ENCODE data around the gene CYP2S1. TPM values are rescaled to one million over a fixed set of nuclear protein-coding genes. Genes with fewer than 3 reads are reported as not detected.
A peak's percentile ranks its signal among the peaks of the same experiment; 100 is the strongest.

CYP2S1 gene
- total RNA-seq, 4 donors from 2014 or later: 1.1 to 2.1 (median 1.2) TPM; not detected in 1

DNA sequence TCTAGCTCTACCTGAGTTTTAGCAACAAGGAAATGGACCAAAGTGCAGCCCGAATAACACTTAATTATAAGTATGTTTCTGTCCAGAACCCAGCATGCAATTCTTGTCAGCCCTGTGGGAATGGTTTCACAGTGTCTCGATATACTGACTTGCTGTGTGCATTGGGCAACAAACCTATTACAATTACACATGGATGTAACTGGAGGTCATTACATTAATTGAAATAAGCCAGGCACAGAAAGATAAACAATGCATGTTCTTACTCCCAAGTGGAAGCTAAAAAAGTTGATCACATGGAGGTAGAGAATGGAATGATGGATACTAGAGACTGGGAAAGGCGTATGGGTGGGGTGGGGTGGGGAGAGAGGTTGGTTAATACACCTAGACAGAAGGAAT lies 5.1 kb upstream of the CYP2S1 start:
- Histone ChIP-seq H3K9me3 (no peaks in the 10 kb centered on the region), H3K4me3 (no peak overlapping the region), H3K4me1 (peaks cover 0 to 7% (median 1%) of the 10 kb centered on the region in 3 donors), H3K27me3 (peaks cover 68% of the 10 kb centered on the region), H3K36me3 (no peaks in the 10 kb centered on the region), H3K27ac (no peak overlapping the region)
- ATAC-seq: no peak
- TF ChIP-seq POLR2AphosphoS5 (IDR thresholded peaks at IDR 0.05) (no peak), POLR2A (IDR thresholded peaks at IDR 0.05) (no peak), EP300 (IDR thresholded peaks at IDR 0.05) (no peak)
- TF ChIP-seq, protein P1, sequence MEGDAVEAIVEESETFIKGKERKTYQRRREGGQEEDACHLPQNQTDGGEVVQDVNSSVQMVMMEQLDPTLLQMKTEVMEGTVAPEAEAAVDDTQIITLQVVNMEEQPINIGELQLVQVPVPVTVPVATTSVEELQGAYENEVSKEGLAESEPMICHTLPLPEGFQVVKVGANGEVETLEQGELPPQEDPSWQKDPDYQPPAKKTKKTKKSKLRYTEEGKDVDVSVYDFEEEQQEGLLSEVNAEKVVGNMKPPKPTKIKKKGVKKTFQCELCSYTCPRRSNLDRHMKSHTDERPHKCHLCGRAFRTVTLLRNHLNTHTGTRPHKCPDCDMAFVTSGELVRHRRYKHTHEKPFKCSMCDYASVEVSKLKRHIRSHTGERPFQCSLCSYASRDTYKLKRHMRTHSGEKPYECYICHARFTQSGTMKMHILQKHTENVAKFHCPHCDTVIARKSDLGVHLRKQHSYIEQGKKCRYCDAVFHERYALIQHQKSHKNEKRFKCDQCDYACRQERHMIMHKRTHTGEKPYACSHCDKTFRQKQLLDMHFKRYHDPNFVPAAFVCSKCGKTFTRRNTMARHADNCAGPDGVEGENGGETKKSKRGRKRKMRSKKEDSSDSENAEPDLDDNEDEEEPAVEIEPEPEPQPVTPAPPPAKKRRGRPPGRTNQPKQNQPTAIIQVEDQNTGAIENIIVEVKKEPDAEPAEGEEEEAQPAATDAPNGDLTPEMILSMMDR (IDR thresholded peaks at IDR 0.05): no peak
- 45 to 60% methylated on average over 2 of the region's 3 CpGs for WGBS, 2 donors (ENCODE audit: low coverage in 1 of 2)

DNA sequence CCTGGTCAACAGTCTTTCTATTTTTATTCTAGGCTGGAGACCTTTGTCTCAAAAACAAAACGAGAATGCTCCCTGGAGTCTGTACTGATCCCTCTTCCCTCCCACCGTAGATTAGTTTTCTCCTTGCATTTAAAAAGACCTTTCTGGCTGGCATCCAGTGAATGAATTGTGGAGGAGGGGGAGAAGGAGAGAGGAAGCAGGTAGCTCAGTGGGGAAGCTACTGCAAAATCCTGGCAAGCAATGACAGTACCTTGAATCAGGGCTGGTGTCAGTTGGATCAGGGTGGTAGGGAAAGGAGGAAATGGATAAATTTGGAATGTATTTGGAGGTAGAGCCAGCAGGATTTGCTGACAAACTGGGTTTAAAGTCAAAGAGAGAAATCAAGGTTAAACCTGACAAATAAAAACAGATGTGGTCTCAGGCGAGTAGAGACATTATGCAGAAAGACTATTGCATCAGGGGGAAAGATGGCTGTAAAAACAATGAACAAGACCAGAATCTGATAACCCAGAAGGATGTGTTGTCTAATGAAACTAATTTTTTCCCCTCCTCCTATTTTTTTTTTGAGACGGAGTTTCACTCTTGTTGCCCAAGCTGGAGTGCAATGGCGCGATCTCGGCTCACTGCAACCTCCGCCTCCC lies 3.5 kb upstream of the CYP2S1 start:
- no peak for ATAC-seq
- Histone ChIP-seq H3K4me1 (peaks cover 0 to 12% (median 5%) of the 10 kb centered on the region in 3 donors), H3K27me3 (peaks cover 83% of the 10 kb centered on the region), H3K27ac (no peak overlapping the region), H3K4me3 (no peak overlapping the region), H3K36me3 (no peaks in the 10 kb centered on the region), H3K9me3 (no peaks in the 10 kb centered on the region)
- no peak for TF ChIP-seq POLR2A (IDR thresholded peaks at IDR 0.05)
- TF ChIP-seq, protein P1 (IDR thresholded peaks at IDR 0.05): no peak
- TF ChIP-seq POLR2AphosphoS5 (IDR thresholded peaks at IDR 0.05): no peak
- no peak for TF ChIP-seq EP300 (IDR thresholded peaks at IDR 0.05)
- 59 to 82% methylated on average over 6 to 8 of the region's 8 CpGs for WGBS, 2 donors (ENCODE audit: low coverage in 1 of 2)

DNA sequence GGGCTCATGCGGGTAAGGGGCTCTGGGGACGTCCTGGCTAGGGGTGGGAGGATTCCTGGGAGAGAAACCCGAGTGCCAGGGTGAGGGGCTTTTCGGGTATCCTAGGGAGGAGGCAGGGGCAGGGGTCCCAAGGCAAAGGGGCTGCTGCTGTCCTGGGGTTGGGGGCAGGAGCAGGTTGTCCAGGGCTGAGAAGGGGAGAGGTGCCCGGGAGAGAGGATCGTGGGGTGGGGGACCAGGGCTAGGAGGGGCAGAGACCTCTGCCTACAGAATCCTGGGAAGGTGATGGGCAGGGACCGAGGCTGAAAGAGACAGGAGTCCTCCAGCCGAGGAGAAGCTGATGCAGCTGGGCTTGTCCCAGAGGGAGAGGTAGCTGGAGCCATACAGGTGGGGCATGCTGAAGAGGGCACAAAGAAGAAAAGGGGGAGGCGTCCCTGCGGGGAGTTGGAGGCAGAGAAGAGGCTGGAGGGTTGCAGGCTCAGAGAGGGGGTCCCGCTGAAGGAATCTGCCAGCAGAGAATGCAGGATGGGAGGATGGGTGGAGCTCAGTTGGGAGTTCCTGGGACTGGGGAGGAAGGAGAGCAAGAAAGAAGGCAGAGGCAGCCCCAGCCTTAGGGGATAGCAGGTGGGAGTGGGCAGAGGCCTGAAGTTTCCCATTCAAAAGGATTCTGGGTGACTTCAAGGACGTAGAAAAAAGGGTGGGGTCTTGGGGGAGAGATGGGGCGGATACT lies 574 bp downstream of the CYP2S1 start:
- TF ChIP-seq POLR2A (IDR thresholded peaks at IDR 0.05): no peak
- TF ChIP-seq EP300 (IDR thresholded peaks at IDR 0.05): no peak
- no peak for TF ChIP-seq POLR2AphosphoS5 (IDR thresholded peaks at IDR 0.05)
- TF ChIP-seq, protein P1 (IDR thresholded peaks at IDR 0.05): no peak
- H3K4me3 ChIP-seq: peak overlapping the region in 1 of 2 donors; percentile 37
- H3K36me3 ChIP-seq: no peaks in the 10 kb centered on the region
- H3K9me3 ChIP-seq: no peaks in the 10 kb centered on the region
- 17 to 30% methylated on average over 8 to 10 of the region's 13 CpGs for WGBS, 2 donors (ENCODE audit: low coverage in 1 of 2)
- no peak for ATAC-seq
- no peak overlapping the region for H3K27ac ChIP-seq
- H3K27me3 ChIP-seq: peaks cover 92% of the 10 kb centered on the region
- H3K4me1 ChIP-seq: peaks cover 0 to 12% (median 5%) of the 10 kb centered on the region in 3 donors

DNA sequence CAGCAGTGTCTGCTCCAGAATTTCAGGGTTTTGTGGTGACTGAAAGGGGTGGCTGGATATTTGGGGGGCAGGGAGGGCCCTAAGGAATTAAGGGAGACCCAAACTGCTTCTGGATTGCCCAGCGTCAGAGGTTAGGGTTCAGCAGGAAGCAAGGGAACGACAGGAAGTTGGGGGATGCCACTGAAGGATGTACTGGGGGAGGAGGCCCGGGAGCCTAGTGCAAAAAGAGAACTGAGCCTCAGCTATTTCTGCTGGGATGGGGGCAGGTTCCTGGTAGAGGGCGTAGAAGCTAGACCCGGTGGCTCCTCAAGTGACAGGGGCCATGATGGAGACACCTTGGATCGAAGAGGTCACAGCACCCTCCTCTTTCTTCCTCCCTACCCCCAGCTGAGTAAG lies 1.1 kb downstream of the CYP2S1 start:
- no peak overlapping the region for H3K4me3 ChIP-seq
- peaks cover 0 to 12% (median 5%) of the 10 kb centered on the region in 3 donors for H3K4me1 ChIP-seq

More for the DNA sequence above, 1.1 kb downstream of the CYP2S1 start:
- Histone ChIP-seq H3K27ac (no peak overlapping the region), H3K36me3 (no peaks in the 10 kb centered on the region), H3K9me3 (no peaks in the 10 kb centered on the region), H3K27me3 (peaks cover 92% of the 10 kb centered on the region)
- TF ChIP-seq POLR2A (IDR thresholded peaks at IDR 0.05) (no peak), POLR2AphosphoS5 (IDR thresholded peaks at IDR 0.05) (no peak), EP300 (IDR thresholded peaks at IDR 0.05) (no peak)
- TF ChIP-seq, protein P1 (IDR thresholded peaks at IDR 0.05): no peak
- 33 to 62% methylated on average over 3 to 6 of the region's 6 CpGs for WGBS, 2 donors (ENCODE audit: low coverage in 1 of 2)
- ATAC-seq: no peak

All from gastroesophageal sphincter (tissue), 4 donors.